Tibial nerve (tissue), 4 donors: ENCODE results near the gene DAB2. TPM values are rescaled to one million over a fixed set of nuclear protein-coding genes. Genes with fewer than 3 reads are reported as not detected.

ENCODE experiments used
- DNase-seq, 2 donors: peaks; one replicate each; pipeline ENCODE4 v3.0.0-alpha.2; 2019; ENCODE audit warnings: low spot score in 2 of 2
- H3K27ac ChIP-seq, 4 donors: fragments of 200-600 bp; sonication (generic) in 3 of 4; one replicate each; pipeline ENCODE4 v1.5.1; 2017 to 2019; ENCODE audit warnings: mild to moderate bottlenecking in 1 of 4
- H3K27me3 ChIP-seq, 2 donors: fragments of 200-600 bp; sonication (generic) in 1 of 2; one replicate each; pipeline versions ENCODE4 v1.5.1 to v1.6.0; 2017 to 2019
- H3K36me3 ChIP-seq, 3 donors: fragments of 200-600 bp; sonication (generic); one replicate each; pipeline ENCODE4 v1.5.1; 2018 to 2019
- H3K4me1 ChIP-seq, 4 donors: fragments of 200-600 bp; sonication (generic) in 3 of 4; one replicate each; pipeline ENCODE4 v1.5.1; 2017 to 2019
- H3K4me3 ChIP-seq, 4 donors: fragments of 200-600 bp; sonication (generic) in 3 of 4; one replicate each; pipeline ENCODE4 v1.5.1; 2017 to 2019; ENCODE audit warnings: mild to moderate bottlenecking in 1 of 4, moderate library complexity in 1 of 4
- H3K9me3 ChIP-seq, 4 donors: fragments of 200-600 bp; sonication (generic) in 3 of 4; one replicate each; pipeline ENCODE4 v1.5.1; 2017 to 2019
- EP300 ChIP-seq, 2 donors: sonication (generic); formaldehyde crosslinking; IDR thresholded peaks; one replicate each; pipeline ENCODE4 v1.6.1; 2017; ENCODE audit warnings: antibody characterized with exemption in 2 of 2, mild to moderate bottlenecking in 1 of 2
- POLR2A ChIP-seq, 2 donors: fragments of 450-650 bp; IDR thresholded peaks; one replicate each; pipeline ENCODE4 v1.6.1; 2017; ENCODE audit warnings: antibody characterized with exemption in 2 of 2, mild to moderate bottlenecking in 2 of 2, moderate library complexity in 2 of 2
- WGBS, 2 donors: methylation state at CpG; one replicate each; pipeline ENCODE4 v1.1.5; 2018; 5-methylcytosine and 5-hydroxymethylcytosine counted together
- total RNA-seq, 4 donors: library from RNA; depleted of rRNA; stranded (reverse); fragments of >200 nt; gene quantifications; one replicate each; pipeline ENCODE4 v1.1.0, GENCODE V29; 2016
- TF ChIP-seq, protein P1 (sequence below), 5 experiments: fragments of 200-600 bp in 3 of 5; fragments of 450-650 bp in 2 of 5; sonication (generic) in 3 of 5; IDR thresholded peaks; one replicate each; pipeline ENCODE4 v1.5.1; 2016 to 2019; ENCODE audit warnings: antibody characterized with exemption in 5 of 5, mild to moderate bottlenecking in 3 of 5, moderate library complexity in 2 of 5

Gene DAB2
- total RNA-seq, 4 donors from 2014 or later: 73.6 to 144 (median 115) TPM

DNA sequence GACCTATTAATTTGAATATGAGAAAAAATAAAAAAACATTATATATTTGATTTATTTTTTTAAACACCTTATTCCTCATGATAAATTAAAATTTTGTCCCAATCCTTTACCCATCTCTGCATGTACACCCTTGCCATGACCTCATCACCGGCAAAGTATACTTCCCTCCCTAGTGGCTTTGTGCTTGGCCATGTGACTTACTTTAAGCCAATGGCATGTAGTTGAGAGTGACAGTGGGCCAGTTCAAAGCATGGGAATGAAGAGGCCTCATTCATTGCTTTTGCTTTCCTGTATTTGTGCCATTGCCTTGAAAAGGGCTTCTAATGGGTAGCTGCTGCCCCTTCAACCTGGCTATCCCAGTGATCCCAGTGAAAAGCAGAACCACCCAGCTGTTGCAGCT is 91.7 kb downstream of the DAB2 start:
- H3K27ac ChIP-seq: no peak overlapping the region
- peaks cover 0 to 4% (median 0%) of the 10 kb centered on the region in 4 donors for H3K4me1 ChIP-seq
- H3K9me3 ChIP-seq: no peaks in the 10 kb centered on the region
- no peaks in the 10 kb centered on the region for H3K27me3 ChIP-seq
- no peaks in the 10 kb centered on the region for H3K36me3 ChIP-seq
- WGBS, 2 donors: 100% methylated on average over 1 of the region's 1 CpG
- H3K4me3 ChIP-seq: no peak overlapping the region
- no peak for DNase-seq
- no peak for TF ChIP-seq POLR2A (IDR thresholded peaks at IDR 0.05)
- TF ChIP-seq, protein P1, sequence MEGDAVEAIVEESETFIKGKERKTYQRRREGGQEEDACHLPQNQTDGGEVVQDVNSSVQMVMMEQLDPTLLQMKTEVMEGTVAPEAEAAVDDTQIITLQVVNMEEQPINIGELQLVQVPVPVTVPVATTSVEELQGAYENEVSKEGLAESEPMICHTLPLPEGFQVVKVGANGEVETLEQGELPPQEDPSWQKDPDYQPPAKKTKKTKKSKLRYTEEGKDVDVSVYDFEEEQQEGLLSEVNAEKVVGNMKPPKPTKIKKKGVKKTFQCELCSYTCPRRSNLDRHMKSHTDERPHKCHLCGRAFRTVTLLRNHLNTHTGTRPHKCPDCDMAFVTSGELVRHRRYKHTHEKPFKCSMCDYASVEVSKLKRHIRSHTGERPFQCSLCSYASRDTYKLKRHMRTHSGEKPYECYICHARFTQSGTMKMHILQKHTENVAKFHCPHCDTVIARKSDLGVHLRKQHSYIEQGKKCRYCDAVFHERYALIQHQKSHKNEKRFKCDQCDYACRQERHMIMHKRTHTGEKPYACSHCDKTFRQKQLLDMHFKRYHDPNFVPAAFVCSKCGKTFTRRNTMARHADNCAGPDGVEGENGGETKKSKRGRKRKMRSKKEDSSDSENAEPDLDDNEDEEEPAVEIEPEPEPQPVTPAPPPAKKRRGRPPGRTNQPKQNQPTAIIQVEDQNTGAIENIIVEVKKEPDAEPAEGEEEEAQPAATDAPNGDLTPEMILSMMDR (IDR thresholded peaks at IDR 0.05): no peak
- no peak for TF ChIP-seq EP300 (IDR thresholded peaks at IDR 0.05)

DNA sequence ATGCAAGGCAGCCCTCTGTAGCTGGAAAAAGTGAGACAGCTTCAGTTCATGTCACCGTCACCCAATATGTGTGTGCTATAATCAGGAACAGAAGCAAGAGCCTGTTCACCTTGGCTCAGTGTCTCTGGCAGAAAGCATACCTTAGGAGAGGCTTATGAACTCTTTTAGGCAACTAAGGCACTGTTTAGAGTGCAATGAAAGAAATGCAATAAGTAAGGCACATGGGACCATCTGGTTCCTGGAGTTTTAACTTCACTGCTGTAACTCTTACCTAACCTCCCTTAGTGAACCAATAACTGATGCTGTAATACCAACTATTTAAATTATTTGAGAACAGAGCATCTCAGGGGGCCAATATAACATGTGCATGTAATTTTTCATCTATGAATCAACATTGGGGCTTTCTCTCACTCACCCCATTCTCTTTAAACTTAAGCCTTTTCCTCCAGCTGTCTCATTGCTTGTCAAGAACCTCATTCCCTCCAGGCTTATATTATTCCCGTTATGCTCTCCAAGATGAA is 92.9 kb downstream of the DAB2 start:
- Histone ChIP-seq H3K27ac (no peak overlapping the region), H3K27me3 (no peaks in the 10 kb centered on the region), H3K4me1 (peaks cover 0 to 4% (median 0%) of the 10 kb centered on the region in 4 donors), H3K4me3 (no peak overlapping the region), H3K36me3 (no peaks in the 10 kb centered on the region), H3K9me3 (no peaks in the 10 kb centered on the region)
- no peak for DNase-seq
- WGBS, 2 donors: 58 to 72% methylated on average over 2 of the region's 2 CpGs
- peak in 1 of 2 donors; percentile 14 for TF ChIP-seq EP300 (IDR thresholded peaks at IDR 0.05)
- TF ChIP-seq POLR2A (IDR thresholded peaks at IDR 0.05): no peak

DNA sequence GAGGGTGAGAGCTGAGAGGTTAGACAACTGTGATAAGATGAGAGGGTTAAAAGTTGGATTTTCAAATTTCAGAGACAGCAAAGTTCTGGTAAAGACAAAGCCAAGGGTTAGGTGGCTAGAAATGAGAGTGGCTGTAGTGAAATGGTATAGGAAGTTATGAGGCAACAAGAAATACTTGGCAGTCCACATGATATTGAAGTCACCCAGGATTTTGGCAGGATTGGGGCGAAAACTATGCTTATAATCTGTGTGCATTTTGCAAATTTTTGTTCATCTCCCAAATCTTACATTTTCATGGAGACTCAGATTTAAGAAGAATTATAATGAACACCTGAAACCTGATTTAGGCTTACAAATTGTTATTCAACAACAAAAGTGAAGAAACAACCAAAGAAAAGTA is 96.0 kb downstream of the DAB2 start:
- Histone ChIP-seq H3K4me1 (peaks cover 0 to 4% (median 0%) of the 10 kb centered on the region in 4 donors), H3K9me3 (no peaks in the 10 kb centered on the region), H3K27me3 (no peaks in the 10 kb centered on the region), H3K27ac (no peak overlapping the region), H3K36me3 (no peaks in the 10 kb centered on the region), H3K4me3 (no peak overlapping the region)
- WGBS, 2 donors: 88 to 100% methylated on average over 1 of the region's 1 CpG
- TF ChIP-seq, protein P1 (IDR thresholded peaks at IDR 0.05): no peak
- TF ChIP-seq EP300 (IDR thresholded peaks at IDR 0.05): no peak
- TF ChIP-seq POLR2A (IDR thresholded peaks at IDR 0.05): no peak
- no peak for DNase-seq

DNA sequence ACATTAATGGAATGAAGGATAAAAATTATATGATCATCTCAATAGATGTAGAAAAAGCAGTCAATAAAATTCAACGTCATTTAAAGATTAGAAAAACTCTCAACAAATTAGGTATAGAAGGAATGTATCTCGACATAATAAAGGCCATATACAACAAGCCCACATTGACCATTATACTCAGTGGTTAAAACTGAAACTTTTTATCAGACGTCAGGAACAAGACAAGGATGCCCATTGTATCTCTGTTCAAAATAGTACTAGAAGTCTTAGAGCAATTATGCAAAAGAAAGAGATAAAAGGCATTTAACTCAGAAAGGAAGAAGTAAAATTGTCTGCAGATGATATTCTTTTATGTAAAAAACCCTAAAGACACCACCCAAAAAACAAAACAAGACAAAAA is 101.2 kb downstream of the DAB2 start:
- DNase-seq: no peak
- H3K9me3 ChIP-seq: peaks cover 0 to 17% (median 2%) of the 10 kb centered on the region in 4 donors
- no peaks in the 10 kb centered on the region for H3K27me3 ChIP-seq
- no peaks in the 10 kb centered on the region for H3K4me1 ChIP-seq
- TF ChIP-seq POLR2A (IDR thresholded peaks at IDR 0.05) (no peak), EP300 (IDR thresholded peaks at IDR 0.05) (no peak)
- TF ChIP-seq, protein P1 (IDR thresholded peaks at IDR 0.05): no peak
- WGBS, 2 donors: 43 to 44% methylated on average over 3 of the region's 3 CpGs
- H3K27ac ChIP-seq: no peak overlapping the region
- no peaks in the 10 kb centered on the region for H3K36me3 ChIP-seq
- H3K4me3 ChIP-seq: no peak overlapping the region

Other genes starting within 250 kb of the DAB2 start
- 10 to 100 TPM in 2 of 4 donors, 1 to 10 TPM in 2; 6.7 to 25.1 (median 16.3) TPM for gene FYB1, start 205.4 kb downstream of the DAB2 start, total RNA-seq
- not detected for gene C9, start 60.5 kb downstream of the DAB2 start, total RNA-seq